DMS 273 (cell line): ENCODE data around the gene PPBP.

Experiments
- DNase-seq: peaks from one replicate; lab custom pipeline; 2025; ENCODE audit not compliant: unreplicated experiment; lab: John Stamatoyannopoulos, UW

The PPBP gene

GRCh38 chr4:73988061-73988460 is at the start of gene PPBP:
PPBP (minus strand) TSS chr4:73988190; CDS start chr4:73988103, 87 bp downstream.
- DNase-seq = no peak

- no peak for DNase-seq
These were observed 49.3 kb upstream of the PPBP start for GRCh38 chr4:74037076-74037955.

- no peak for DNase-seq
These were observed 45.7 kb upstream of the PPBP start for GRCh38 chr4:74033739-74034138.

- DNase-seq = no peak
These were observed 44.1 kb upstream of the PPBP start for GRCh38 chr4:74032064-74032463.

GRCh38 chr4:74031576-74031975 is 43.6 kb upstream of the PPBP start:
- DNase-seq = no peak

GRCh38 chr4:74030285-74030684 is 42.3 kb upstream of the PPBP start:
- DNase-seq = no peak

- no peak for DNase-seq
These were observed 40.5 kb upstream of the PPBP start for GRCh38 chr4:74028504-74028903.

- DNase-seq = no peak
These were observed 35.7 kb upstream of the PPBP start for GRCh38 chr4:74023709-74024108.

- DNase-seq = no peak
These were observed 33.6 kb upstream of the PPBP start for GRCh38 chr4:74021601-74022000.

GRCh38 chr4:74018771-74019170 is 30.8 kb upstream of the PPBP start:
- DNase-seq = no peak

- DNase-seq = no peak
These were observed 30.1 kb upstream of the PPBP start for GRCh38 chr4:74018116-74018515.

GRCh38 chr4:74016068-74016467 is 28.1 kb upstream of the PPBP start:
- no peak for DNase-seq

- no peak for DNase-seq
These were observed 27.3 kb upstream of the PPBP start for GRCh38 chr4:74015126-74015780.

- DNase-seq = no peak
These were observed 26.3 kb upstream of the PPBP start for GRCh38 chr4:74014332-74014731.

- DNase-seq = no peak
These were observed 25.3 kb upstream of the PPBP start for GRCh38 chr4:74013264-74013663.

- no peak for DNase-seq
These were observed 24.1 kb upstream of the PPBP start for GRCh38 chr4:74012130-74012529.

GRCh38 chr4:74009307-74009706 is 21.3 kb upstream of the PPBP start:
- DNase-seq = no peak

GRCh38 chr4:74006009-74006476 is 18.1 kb upstream of the PPBP start:
- DNase-seq = no peak

GRCh38 chr4:74005528-74005927 is 17.5 kb upstream of the PPBP start:
- no peak for DNase-seq

- DNase-seq = no peak
These were observed 16.7 kb upstream of the PPBP start for GRCh38 chr4:74004668-74005067.

GRCh38 chr4:74000301-74000700 is 12.3 kb upstream of the PPBP start:
- no peak for DNase-seq
